Measurements from ENCODE around the gene KLRC2. TPM values are rescaled to one million over a fixed set of nuclear protein-coding genes. Genes with fewer than 3 reads are reported as not detected.
"Not testable (repeated sequence)": the region's sequence is repeated elsewhere in the genome, so short reads cannot be mapped to it uniquely, and the experiment has no call there.

KLRC2 gene
- total RNA-seq, 2 experiments from 2014 or later = 2.5 to 2.6 TPM

GRCh38 chr12:10392394-10392930 is 43.3 kb downstream of the KLRC2 start:
- peak overlapping the region; percentile 67 for H3K4me3 Mint-ChIP-seq
- peak; percentile 73 for DNase-seq

GRCh38 chr12:10390991-10391390 is 44.8 kb downstream of the KLRC2 start:
- Mint-ChIP-seq H3K27ac (peak overlapping the region; percentile 97), H3K36me3 (ENCODE audit: low read depth) (peaks cover 37% of the 10 kb centered on the region), H3K4me3 (peak overlapping the region; percentile 53), H3K4me1 (ENCODE audit: low read depth) (peaks cover 46% of the 10 kb centered on the region)
- CTCF ChIA-PET = interaction anchor here (1.0 to 3.1 kb wide), 3 partner anchors 25 to 168 kb away, joined by 3 to 20 read pairs (median 12); no protein-coding TSS in a partner anchor
- not testable (repeated sequence) for H3K27me3 Mint-ChIP-seq, ATAC-seq, H3K9me3 Mint-ChIP-seq
- intact Hi-C loops (cut with micrococcal nuclease) = loop anchor here (2.0 to 5.0 kb wide), 2 partner anchors 26 to 166 kb away; no protein-coding TSS in a partner anchor
- POLR2A ChIA-PET = interaction anchor here (0.6 to 3.4 kb wide), 10 partner anchors 13 to 717 kb away, joined by 3 to 35 read pairs (median 3); partner anchors contain the start of genes CD69, GABARAPL1 and MAGOHB
- peak; percentile 41 for DNase-seq

More at GRCh38 chr12:10392394-10392930, 43.3 kb downstream of the KLRC2 start:
- Mint-ChIP-seq H3K4me1 (ENCODE audit: low read depth) (peaks cover 51% of the 10 kb centered on the region), H3K27ac (peak overlapping the region; percentile 97), H3K36me3 (ENCODE audit: low read depth) (peaks cover 24% of the 10 kb centered on the region), H3K27me3 (no peaks in the 10 kb centered on the region), H3K9me3 (no peaks in the 10 kb centered on the region)
- ChIA-PET POLR2A (interaction anchor here (0.9 to 3.4 kb wide), 6 partner anchors 27 to 634 kb away, joined by 3 to 35 read pairs (median 11); partner anchors contain the start of gene CD69), CTCF (interaction anchor here (1.1 to 3.1 kb wide), 5 partner anchors 15 to 169 kb away, joined by 3 to 20 read pairs (median 4); no protein-coding TSS in a partner anchor)
- intact Hi-C loops (cut with micrococcal nuclease) = loop anchor here (5.0 kb wide), 1 partner anchor 165 kb away; no protein-coding TSS in a partner anchor
- ATAC-seq = peak; percentile 41
- TF ChIP-seq CTCF (IDR thresholded peaks at IDR 0.05) = no peak

DNA sequence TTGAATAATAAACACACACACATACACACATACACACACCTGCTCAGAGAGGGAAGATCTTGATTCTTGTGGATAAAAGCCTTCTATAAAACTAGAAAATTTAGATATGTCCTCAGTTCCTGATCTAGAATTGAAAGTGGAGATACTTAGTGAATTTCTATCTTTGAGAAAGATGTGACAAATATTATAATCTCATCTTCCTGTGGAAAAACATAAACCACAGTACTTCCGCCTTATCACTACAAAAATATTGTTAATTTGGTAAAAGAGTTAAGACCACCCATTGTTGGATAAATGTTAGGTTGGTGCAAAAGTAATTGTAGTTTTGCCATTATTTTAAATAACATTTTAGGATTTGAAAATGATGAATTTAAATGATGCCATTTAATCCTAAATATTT is 45.9 kb downstream of the KLRC2 start, which contains the start of gene KLRK1:
KLRK1 (minus strand) TSS at position 138 of the 400 bp plus-strand sequence. CDS start 1,231 bp downstream, outside the sequence.
- no peak for TF ChIP-seq CTCF (IDR thresholded peaks at IDR 0.05)
- no peaks in the 10 kb centered on the region for H3K9me3 Mint-ChIP-seq
- H3K27ac Mint-ChIP-seq = peak within 1 kb of the TSS; percentile 97
- DNase-seq (no peak), ATAC-seq (no peak)
- peaks cover 46% of the 10 kb centered on the region for H3K36me3 Mint-ChIP-seq (ENCODE audit: low read depth)
- intact Hi-C loops (cut with micrococcal nuclease) = loop anchor here (2.0 to 10.0 kb wide), 3 partner anchors 25 to 715 kb away; no protein-coding TSS in a partner anchor
- H3K4me3 Mint-ChIP-seq = peak within 1 kb of the TSS; percentile 90
- ChIA-PET CTCF (interaction anchor here (1.0 to 3.1 kb wide), 2 partner anchors 24 to 165 kb away, joined by 3 to 20 read pairs; no protein-coding TSS in a partner anchor), POLR2A (interaction anchor here (1.0 to 6.3 kb wide), 10 partner anchors 17 to 716 kb away, joined by 3 to 139 read pairs (median 20); partner anchors contain the start of gene CD69)
- H3K4me1 Mint-ChIP-seq (ENCODE audit: low read depth) = peaks cover 45% of the 10 kb centered on the region
- H3K27me3 Mint-ChIP-seq = no peaks in the 10 kb centered on the region

- TF ChIP-seq CTCF (IDR thresholded peaks at IDR 0.05) = no peak
- Mint-ChIP-seq H3K4me1 (ENCODE audit: low read depth) (peaks cover 46% of the 10 kb centered on the region), H3K36me3 (ENCODE audit: low read depth) (peaks cover 57% of the 10 kb centered on the region), H3K27ac (peak overlapping the region; percentile 95), H3K27me3 (no peaks in the 10 kb centered on the region), H3K4me3 (peak overlapping the region; percentile 90), H3K9me3 (peaks cover 6% of the 10 kb centered on the region)
- intact Hi-C loops (cut with micrococcal nuclease) = loop anchor here (10.0 kb wide), 1 partner anchor 714 kb away; no protein-coding TSS in a partner anchor
- ChIA-PET POLR2A (interaction anchor here (0.7 to 6.3 kb wide), 23 partner anchors 8 to 741 kb away, joined by 3 to 139 read pairs (median 4); partner anchors contain the start of genes CD69 and CLEC2D), CTCF (interaction anchor here (1.0 to 1.2 kb wide), 3 partner anchors 23 to 166 kb away, joined by 3 to 8 read pairs (median 3); no protein-coding TSS in a partner anchor)
- DNase-seq (peak; percentile 48), ATAC-seq (no peak)
These were observed 47.0 kb downstream of the KLRC2 start for GRCh38 chr12:10388624-10389413.

DNA sequence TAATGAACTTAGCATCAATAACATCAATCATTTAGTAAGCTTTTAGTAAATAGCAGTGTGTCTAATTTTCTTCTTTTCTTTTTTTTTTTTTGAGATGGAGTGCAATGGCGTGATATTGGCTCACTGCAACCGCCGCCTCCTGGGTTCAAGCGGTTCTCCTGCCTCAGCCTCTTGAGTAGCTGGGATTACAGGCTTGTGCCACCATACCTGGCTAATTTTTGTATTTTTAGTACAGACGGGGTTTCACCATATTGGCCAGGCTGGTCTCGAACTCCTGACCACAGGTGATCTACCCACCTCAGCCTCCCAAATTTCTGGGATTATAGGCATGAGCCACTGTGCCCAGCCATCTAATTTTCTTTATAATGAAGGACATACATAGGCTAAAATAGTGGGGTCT is 48.3 kb downstream of the KLRC2 start:
- H3K4me1 Mint-ChIP-seq (ENCODE audit: low read depth) = peaks cover 44% of the 10 kb centered on the region
- peak overlapping the region; percentile 95 for H3K27ac Mint-ChIP-seq
- peak overlapping the region; percentile 90 for H3K4me3 Mint-ChIP-seq
- ChIA-PET POLR2A (interaction anchor here (0.9 to 6.3 kb wide), 24 partner anchors 8 to 740 kb away, joined by 3 to 139 read pairs (median 6); partner anchors contain the start of genes CD69 and CLEC2D), CTCF (interaction anchor here (1.2 to 2.1 kb wide), 3 partner anchors 21 to 170 kb away, joined by 3 to 6 read pairs (median 6); no protein-coding TSS in a partner anchor)
- H3K36me3 Mint-ChIP-seq (ENCODE audit: low read depth) = peaks cover 68% of the 10 kb centered on the region
- intact Hi-C loops (cut with micrococcal nuclease) = loop anchor here (10.0 kb wide), 1 partner anchor 713 kb away; no protein-coding TSS in a partner anchor
- peak; percentile 47 for DNase-seq
- H3K27me3 Mint-ChIP-seq, H3K9me3 Mint-ChIP-seq, ATAC-seq: not testable (repeated sequence)
